PC-3 (cell line): Measurements from ENCODE around the gene MAPK8IP1. TPM values are rescaled to one million over a fixed set of nuclear protein-coding genes. Genes with fewer than 3 reads are reported as not detected.

Source experiments
- ATAC-seq: fragments of 200-7000 bp; cut with Tn5 transposase; 2 replicates; pipeline ENCODE4 v1.9.1; 2020; ENCODE audit warnings: mild to moderate bottlenecking, moderate library complexity
- BruUV-seq: library from RNA; stranded (reverse); fragments of 400-500 nt; replicated peaks from 2 replicates; lab custom pipeline; 2021; lab: Mats Ljungman, UMichigan
- CTCF ChIA-PET: fragments of 300-600 bp; sonication (Branson Sonifier 250); formaldehyde crosslinking; loops from one replicate; lab custom pipeline; 2022; ENCODE audit warnings: antibody characterized with exemption; lab: Charles Lee
- POLR2A ChIA-PET: fragments of 300-600 bp; sonication (Branson Sonifier 250); formaldehyde crosslinking; loops from one replicate; lab custom pipeline; 2022; ENCODE audit warnings: antibody characterized with exemption; ENCODE audit not compliant: unreplicated experiment; lab: Charles Lee
- DNase-seq: peaks from one replicate; pipeline ENCODE4 v3.0.0-alpha.2; 2015
- H2AFZ ChIP-seq: fragments of 300-600 bp; sonication (generic); 2 replicates; pipeline ENCODE4 v1.6.0; 2016; ENCODE audit warnings: antibody characterized with exemption, low read length
- H3F3A ChIP-seq: fragments of 300-600 bp; sonication (generic); one replicate; pipeline ENCODE4 v1.6.0; 2017; ENCODE audit warnings: antibody characterized with exemption, low read length, control low read depth, mild to moderate bottlenecking; ENCODE audit not compliant: unreplicated experiment
- H3K27ac ChIP-seq: fragments of 300-600 bp; sonication (generic); 2 replicates; pipeline ENCODE4 v1.5.1; 2016; ENCODE audit warnings: mild to moderate bottlenecking, low read length
- H3K27me3 ChIP-seq: fragments of 300-600 bp; sonication (generic); 2 replicates; pipeline ENCODE4 v1.6.1; 2016; ENCODE audit warnings: low read length, mixed read lengths
- H3K36me3 ChIP-seq: fragments of 300-600 bp; sonication (generic); 2 replicates; pipeline ENCODE4 v1.6.1; 2016; ENCODE audit warnings: low read depth, mixed run types, low read length, mixed read lengths
- H3K4me1 ChIP-seq: fragments of 300-600 bp; sonication (generic); 2 replicates; pipeline ENCODE4 v1.5.1; 2016; ENCODE audit warnings: low read length; ENCODE audit not compliant: insufficient read depth
- H3K4me2 ChIP-seq: fragments of 300-600 bp; sonication (generic); 2 replicates; pipeline ENCODE4 v1.6.0; 2016; ENCODE audit warnings: low read length
- H3K4me3 ChIP-seq: fragments of 300-600 bp; sonication (generic); 2 replicates; pipeline ENCODE4 v1.5.1; 2016; ENCODE audit warnings: mild to moderate bottlenecking, low read length, mixed read lengths
- H3K79me2 ChIP-seq: fragments of 300-600 bp; sonication (generic); 2 replicates; pipeline ENCODE4 v1.6.1; 2017; ENCODE audit warnings: low read length, mixed read lengths
- H3K9ac ChIP-seq: fragments of 300-600 bp; sonication (generic); 2 replicates; pipeline ENCODE4 v1.6.0; 2016; ENCODE audit warnings: mild to moderate bottlenecking, low read length
- H3K9me2 ChIP-seq: fragments of 300-600 bp; sonication (generic); replicated peaks from 2 replicates; pipeline ENCODE4 v1.6.1; 2016; ENCODE audit warnings: mixed run types, low read length, mixed read lengths
- H3K9me3 ChIP-seq: fragments of 300-600 bp; sonication (generic); 2 replicates; pipeline ENCODE4 v1.6.1; 2016; ENCODE audit warnings: low read length, mixed read lengths
- H4K20me1 ChIP-seq: fragments of 300-600 bp; sonication (generic); 2 replicates; pipeline ENCODE4 v1.6.1; 2016; ENCODE audit warnings: low read length, mixed read lengths
- EZH2 ChIP-seq: fragments of 300-600 bp; sonication (generic); IDR thresholded peaks from one replicate; pipeline ENCODE4 v1.6.1; 2017; ENCODE audit warnings: antibody characterized with exemption, mild to moderate bottlenecking, low read length; ENCODE audit not compliant: unreplicated experiment
- EZH2phosphoT487 ChIP-seq: fragments of 300-600 bp; sonication (generic); IDR thresholded peaks from 2 replicates; pipeline ENCODE4 v1.6.1; 2018; ENCODE audit warnings: mild to moderate bottlenecking, antibody characterized with exemption, low read length, borderline replicate concordance
- intact Hi-C: fragments of 100-400 bp; cut with micrococcal nuclease; formaldehyde crosslinking; loops from 2 replicates; pipeline ENCODE4 v1.9.0; 2023
- total RNA-seq: library from RNA; depleted of rRNA; stranded (reverse); fragments of >200 nt; gene quantifications from 2 replicates; pipeline ENCODE4 v1.2.3, GENCODE V29; 2014
- TF ChIP-seq, protein P1 (sequence below): fragments of 300-600 bp; sonication (generic); conservative IDR thresholded peaks from 2 replicates; pipeline ENCODE4 v1.5.1; 2017; ENCODE audit warnings: antibody characterized with exemption, low read depth, mild to moderate bottlenecking, low read length

The MAPK8IP1 gene
- total RNA-seq, 1 experiment from 2014 or later: 7.1 TPM

DNA sequence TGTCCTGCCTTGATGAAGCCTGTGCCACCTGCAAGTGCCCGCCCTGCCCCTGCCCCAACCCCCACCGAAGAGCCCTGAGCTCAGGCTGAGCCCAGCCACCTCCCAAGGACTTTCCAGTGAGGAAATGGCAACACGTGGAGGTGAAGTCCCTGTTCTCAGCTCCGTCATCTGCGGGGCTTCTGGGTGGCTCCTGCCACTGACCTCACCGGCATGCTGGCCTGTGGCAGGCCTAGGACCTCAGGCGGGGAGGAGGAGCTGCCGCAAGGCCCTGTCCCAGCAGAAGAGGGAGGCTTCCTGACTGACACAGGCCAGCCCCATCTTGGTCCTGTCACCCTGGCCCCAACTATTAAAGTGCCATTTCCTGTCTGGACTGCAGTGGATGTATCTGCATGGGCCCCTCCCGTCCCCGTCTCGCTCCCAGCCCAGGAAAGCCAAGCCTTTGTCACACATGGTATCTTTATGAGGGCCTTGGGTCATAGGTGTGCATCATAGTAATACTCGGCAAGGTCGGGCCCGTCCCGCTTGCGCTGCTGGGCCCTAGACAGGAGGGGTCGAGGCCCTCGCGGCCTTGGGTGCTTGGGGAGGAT lies 20.7 kb downstream of the MAPK8IP1 start:
- POLR2A ChIA-PET: no interaction called here
- Histone ChIP-seq H3K9me2 (no peaks in the 10 kb centered on the region), H4K20me1 (no peaks in the 10 kb centered on the region), H3K4me1 (no peaks in the 10 kb centered on the region), H3K27me3 (no peaks in the 10 kb centered on the region), H3K36me3 (no peaks in the 10 kb centered on the region; the same call in 1 of the 2 replicates), H2AFZ (no peak overlapping the region), H3K9ac (no peak overlapping the region), H3K9me3 (no peaks in the 10 kb centered on the region), H3K79me2 (no peaks in the 10 kb centered on the region), H3K4me2 (no peak overlapping the region), H3K4me3 (no peak overlapping the region), H3F3A (no peaks in the 10 kb centered on the region), H3K27ac (no peak overlapping the region)
- no peak for DNase-seq
- CTCF ChIA-PET: no interaction called here
- intact Hi-C loops: no loop called here
- ATAC-seq: no peak; the same call in 1 of the 2 replicates
- no TSS peak for BruUV-seq
- TF ChIP-seq EZH2phosphoT487 (no peak), EZH2 (no peak)
- TF ChIP-seq, protein P1, sequence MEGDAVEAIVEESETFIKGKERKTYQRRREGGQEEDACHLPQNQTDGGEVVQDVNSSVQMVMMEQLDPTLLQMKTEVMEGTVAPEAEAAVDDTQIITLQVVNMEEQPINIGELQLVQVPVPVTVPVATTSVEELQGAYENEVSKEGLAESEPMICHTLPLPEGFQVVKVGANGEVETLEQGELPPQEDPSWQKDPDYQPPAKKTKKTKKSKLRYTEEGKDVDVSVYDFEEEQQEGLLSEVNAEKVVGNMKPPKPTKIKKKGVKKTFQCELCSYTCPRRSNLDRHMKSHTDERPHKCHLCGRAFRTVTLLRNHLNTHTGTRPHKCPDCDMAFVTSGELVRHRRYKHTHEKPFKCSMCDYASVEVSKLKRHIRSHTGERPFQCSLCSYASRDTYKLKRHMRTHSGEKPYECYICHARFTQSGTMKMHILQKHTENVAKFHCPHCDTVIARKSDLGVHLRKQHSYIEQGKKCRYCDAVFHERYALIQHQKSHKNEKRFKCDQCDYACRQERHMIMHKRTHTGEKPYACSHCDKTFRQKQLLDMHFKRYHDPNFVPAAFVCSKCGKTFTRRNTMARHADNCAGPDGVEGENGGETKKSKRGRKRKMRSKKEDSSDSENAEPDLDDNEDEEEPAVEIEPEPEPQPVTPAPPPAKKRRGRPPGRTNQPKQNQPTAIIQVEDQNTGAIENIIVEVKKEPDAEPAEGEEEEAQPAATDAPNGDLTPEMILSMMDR: no peak

GRCh38 chr11:45906965-45907611 lies 21.6 kb downstream of the MAPK8IP1 start, which contains the start of gene FREY1:
TSS of gene FREY1 (minus strand) at chr11:45907271. CDS start at chr11:45907245, 26 bp downstream.
- intact Hi-C loops: no loop called here
- Histone ChIP-seq H3K9me3 (no peaks in the 10 kb centered on the region), H3F3A (no peaks in the 10 kb centered on the region), H3K4me2 (no peak within 1 kb of the TSS), H4K20me1 (no peaks in the 10 kb centered on the region), H2AFZ (no peak within 1 kb of the TSS), H3K9ac (no peak within 1 kb of the TSS), H3K27ac (no peak within 1 kb of the TSS), H3K4me1 (no peaks in the 10 kb centered on the region), H3K36me3 (no peaks in the 10 kb centered on the region; the same call in 1 of the 2 replicates), H3K9me2 (no peaks in the 10 kb centered on the region), H3K79me2 (no peaks in the 10 kb centered on the region), H3K27me3 (no peaks in the 10 kb centered on the region), H3K4me3 (no peak within 1 kb of the TSS)
- POLR2A ChIA-PET: no interaction called here
- BruUV-seq: no TSS peak
- CTCF ChIA-PET: no interaction called here
- no peak for DNase-seq
- no peak for TF ChIP-seq EZH2phosphoT487
- TF ChIP-seq, protein P1: no peak
- no peak for TF ChIP-seq EZH2
- ATAC-seq: no peak

DNA sequence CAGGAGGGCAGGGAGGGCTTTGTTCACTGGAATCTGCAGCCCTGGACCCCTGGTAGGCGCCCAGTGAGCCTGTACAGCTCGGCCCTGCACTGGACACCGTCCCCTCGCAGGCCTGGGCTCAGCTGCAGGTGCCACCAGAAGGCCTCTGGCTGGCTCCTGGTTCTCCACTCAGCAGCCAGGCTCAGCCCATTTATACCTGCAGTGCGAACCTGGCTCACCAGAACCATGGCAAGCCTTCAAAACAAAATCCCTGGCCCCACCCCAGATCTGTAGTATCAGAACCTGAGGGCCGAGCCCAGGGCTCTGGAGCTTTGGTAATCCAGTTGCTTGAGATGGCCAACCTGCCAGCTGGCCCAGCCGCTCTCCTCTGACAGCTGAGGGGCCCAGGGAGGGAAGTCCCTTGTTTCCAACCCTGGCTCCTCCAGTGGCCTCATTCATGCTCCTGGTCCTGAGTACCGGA lies 22.5 kb downstream of the MAPK8IP1 start:
- no peaks in the 10 kb centered on the region for H3K27me3 ChIP-seq
- no peaks in the 10 kb centered on the region for H4K20me1 ChIP-seq
- H3K4me3 ChIP-seq: no peak overlapping the region
- H3K4me1 ChIP-seq: no peaks in the 10 kb centered on the region
- H3K9me2 ChIP-seq: no peaks in the 10 kb centered on the region
- no TSS peak for BruUV-seq
- no peaks in the 10 kb centered on the region for H3K9me3 ChIP-seq
- intact Hi-C loops: no loop called here
- H2AFZ ChIP-seq: no peak overlapping the region
- ChIA-PET CTCF (no interaction called here), POLR2A (no interaction called here)
- H3F3A ChIP-seq: no peaks in the 10 kb centered on the region
- no peaks in the 10 kb centered on the region for H3K79me2 ChIP-seq
- no peak overlapping the region for H3K4me2 ChIP-seq
- no peak overlapping the region for H3K9ac ChIP-seq
- no peak; the same call in 1 of the 2 replicates for ATAC-seq
- DNase-seq: no peak
- TF ChIP-seq EZH2phosphoT487 (no peak), EZH2 (no peak)
- TF ChIP-seq, protein P1: no peak
- no peak overlapping the region for H3K27ac ChIP-seq
- H3K36me3 ChIP-seq: no peaks in the 10 kb centered on the region; the same call in 1 of the 2 replicates
